Kidney capillary endothelial cell (primary cell): ENCODE results near the gene AGBL4.
"Not testable (repeated sequence)": the region's sequence is repeated elsewhere in the genome, so short reads cannot be mapped to it uniquely, and the experiment has no call there.

ENCODE experiments used
- DNase-seq: peaks from one replicate; pipeline ENCODE4 v3.0.0-alpha.2; 2018; ENCODE audit warnings: low spot score

The AGBL4 gene

GRCh38 chr1:49026230-49026811 is 997.4 kb downstream of the AGBL4 start:
- no peak for DNase-seq

- DNase-seq: no peak
These were observed 1007.5 kb downstream of the AGBL4 start for GRCh38 chr1:49016030-49016977.

GRCh38 chr1:49013079-49013478 is 1010.7 kb downstream of the AGBL4 start:
- no peak for DNase-seq

GRCh38 chr1:49002981-49003380 is 1020.8 kb downstream of the AGBL4 start:
- DNase-seq: not testable (repeated sequence)

GRCh38 chr1:48999321-48999720 is 1024.4 kb downstream of the AGBL4 start:
- no peak for DNase-seq

- no peak for DNase-seq
These were observed 1027.4 kb downstream of the AGBL4 start for GRCh38 chr1:48996311-48996710.

GRCh38 chr1:48988633-48989197 is 1035.0 kb downstream of the AGBL4 start:
- DNase-seq: no peak

- no peak for DNase-seq
These were observed 1043.8 kb downstream of the AGBL4 start for GRCh38 chr1:48979940-48980339.

GRCh38 chr1:48978413-48978812 is 1045.3 kb downstream of the AGBL4 start:
- DNase-seq: no peak

GRCh38 chr1:48977273-48977672 is 1046.5 kb downstream of the AGBL4 start:
- DNase-seq: no peak

- no peak for DNase-seq
These were observed 1053.8 kb downstream of the AGBL4 start for GRCh38 chr1:48969971-48970370.

- DNase-seq: no peak
These were observed 1056.4 kb downstream of the AGBL4 start for GRCh38 chr1:48967318-48967717.

GRCh38 chr1:48966583-48966982 is 1057.2 kb downstream of the AGBL4 start:
- no peak for DNase-seq

- DNase-seq: no peak
These were observed 1063.4 kb downstream of the AGBL4 start for GRCh38 chr1:48960320-48960719.

GRCh38 chr1:48955774-48956173 is 1068.0 kb downstream of the AGBL4 start:
- DNase-seq: no peak

GRCh38 chr1:48953617-48954016 is 1070.1 kb downstream of the AGBL4 start:
- DNase-seq: no peak

GRCh38 chr1:48948562-48948961 is 1075.2 kb downstream of the AGBL4 start:
- DNase-seq: no peak

- DNase-seq: no peak
These were observed 1075.8 kb downstream of the AGBL4 start for GRCh38 chr1:48947761-48948537.

GRCh38 chr1:48946070-48946469 is 1077.7 kb downstream of the AGBL4 start:
- DNase-seq: no peak

- no peak for DNase-seq
These were observed 1078.9 kb downstream of the AGBL4 start for GRCh38 chr1:48944811-48945210.

- DNase-seq: no peak
These were observed 1079.9 kb downstream of the AGBL4 start for GRCh38 chr1:48943826-48944225.

- no peak for DNase-seq
These were observed 1080.4 kb downstream of the AGBL4 start for GRCh38 chr1:48943393-48943792.
